ENCODE measurements around the gene RBFOX2. TPM values are rescaled to one million over a fixed set of nuclear protein-coding genes. Genes with fewer than 3 reads are reported as not detected.

Gene RBFOX2
- total and polyA plus RNA-seq, 2 of the 13 experiments (the other 11 are each of a cell fraction or from before 2014, with no cell fraction given): 37.3 to 40.4 TPM

- intact Hi-C loops (cut with micrococcal nuclease; ENCODE audit: unreplicated experiment): no loop called here
- Histone ChIP-seq H3K9ac (ENCODE audit: insufficient read depth, low read depth, low read length) (no peak overlapping the region), H3K4me1 (ENCODE audit: insufficient read depth, low read length) (peaks cover 29% of the 10 kb centered on the region), H4K20me1 (ENCODE audit: insufficient read depth, low read length) (no peaks in the 10 kb centered on the region), H3K4me2 (ENCODE audit: low read depth, low read length) (no peak overlapping the region; the same call in 1 of the 2 replicates), H3K79me2 (ENCODE audit: insufficient read depth, low read length) (no peaks in the 10 kb centered on the region), H3K27ac (ENCODE audit: extremely low read length, insufficient read depth, low read length) (no peak overlapping the region), H2AFZ (ENCODE audit: low read length) (no peak overlapping the region), H3K36me3 (replicated peaks in 1 of 2; ENCODE audit: control insufficient read depth in 1 of 2, insufficient read depth in 2 of 2, low read length in 2 of 2) (no peaks in the 10 kb centered on the region), H3K4me3 (replicated peaks in 1 of 3; ENCODE audit: insufficient read depth in 1 of 3, low read depth in 2 of 3, low read length in 3 of 3) (no peak overlapping the region), H3K9me3 (ENCODE audit: low read length) (no peaks in the 10 kb centered on the region; the same call in 1 of the 2 replicates), H3K27me3 (ENCODE audit: control insufficient read depth in 1 of 2, insufficient read depth in 2 of 2, low read length in 2 of 2) (peaks cover 0 to 2% of the 10 kb centered on the region in 2 experiments; a peak in 1 of 5 replicates)
- CTCF ChIA-PET (ENCODE audit: low intra/inter-chr PET ratio, low total read pairs): no interaction called here
- POLR2A ChIA-PET: no interaction called here
- DNase-seq (ENCODE audit: low spot score) (no peak), FAIRE-seq (no peak), ATAC-seq (no peak)
- BruUV-seq (replicated peaks): no TSS peak
- in situ Hi-C loops (cut with HindIII; ENCODE audit: extremely low pct_ligation_motif_present, low pct_unique_long_range_greater_than_20kb): no loop called here
- no peak for TF ChIP-seq TGIF2 (CRISPR knock-in tag; IDR thresholded peaks at IDR 0.05)
- no peak for TF ChIP-seq EEA1 (CRISPR knock-in tag; IDR thresholded peaks at IDR 0.05; ENCODE audit: borderline replicate concordance)
- no peak for TF ChIP-seq RFXANK (CRISPR knock-in tag; IDR thresholded peaks at IDR 0.05)
- no peak for TF ChIP-seq SOX13 (IDR thresholded peaks at IDR 0.05)
- no peak for TF ChIP-seq SOX13 (CRISPR knock-in tag; conservative IDR thresholded peaks at IDR 0.05 in 1 of 2, IDR thresholded peaks at IDR 0.05 in 1 of 2)
- TF ChIP-seq SNRNP70 (IDR thresholded peaks at IDR 0.05; ENCODE audit: low read depth, low read length): no peak
- TF ChIP-seq ADNP (CRISPR knock-in tag; IDR thresholded peaks at IDR 0.05): no peak
- TF ChIP-seq DZIP1 (CRISPR knock-in tag; IDR thresholded peaks at IDR 0.05): no peak
- no peak for TF ChIP-seq GABPA (IDR thresholded peaks at IDR 0.05; ENCODE audit: low read depth, low read length)
- TF ChIP-seq GABPA (CRISPR knock-in tag; IDR thresholded peaks at IDR 0.05; ENCODE audit: low read depth): no peak
- TF ChIP-seq CCDC6 (CRISPR knock-in tag; IDR thresholded peaks at IDR 0.05): no peak
- TF ChIP-seq ZNF674 (CRISPR knock-in tag; IDR thresholded peaks at IDR 0.05; ENCODE audit: low read depth): no peak
- 15% methylated on average over 7 of the region's 7 CpGs for WGBS (ENCODE audit: low lambda C conversion rate)
Measured at GRCh38 chr22:35708453-35708852, 320.2 kb downstream of the RBFOX2 start.
